ENCODE measurements around the gene TRIM40.

The TRIM40 gene, protein sequence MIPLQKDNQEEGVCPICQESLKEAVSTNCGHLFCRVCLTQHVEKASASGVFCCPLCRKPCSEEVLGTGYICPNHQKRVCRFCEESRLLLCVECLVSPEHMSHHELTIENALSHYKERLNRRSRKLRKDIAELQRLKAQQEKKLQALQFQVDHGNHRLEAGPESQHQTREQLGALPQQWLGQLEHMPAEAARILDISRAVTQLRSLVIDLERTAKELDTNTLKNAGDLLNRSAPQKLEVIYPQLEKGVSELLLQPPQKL

DNA sequence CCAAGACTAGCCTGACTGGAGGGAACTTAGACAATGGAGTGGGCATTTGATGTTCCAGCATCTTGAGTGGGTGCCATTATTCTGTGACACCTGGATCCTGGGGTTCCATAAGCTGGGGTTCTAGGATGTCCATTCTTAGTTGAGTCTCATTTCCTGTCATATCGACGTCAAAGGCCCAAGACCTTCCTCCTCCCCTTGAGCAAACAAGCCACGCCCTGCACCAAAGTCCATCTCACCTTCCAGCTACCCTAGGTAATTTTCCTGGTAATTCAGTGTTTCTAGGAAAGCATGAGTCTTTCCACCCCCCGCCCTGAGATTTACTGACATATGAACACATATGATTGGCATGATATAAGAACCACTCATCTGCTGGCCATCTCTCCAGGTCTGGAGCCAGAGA lies at the start of gene TRIM40:
Gene TRIM40 (plus strand): TSS at position 384 of the 400 bp plus-strand sequence. CDS start 897 bp downstream, outside the sequence.
- DNase-seq (ENCODE audit: low read depth in 2 of 2) = no peak

DNA sequence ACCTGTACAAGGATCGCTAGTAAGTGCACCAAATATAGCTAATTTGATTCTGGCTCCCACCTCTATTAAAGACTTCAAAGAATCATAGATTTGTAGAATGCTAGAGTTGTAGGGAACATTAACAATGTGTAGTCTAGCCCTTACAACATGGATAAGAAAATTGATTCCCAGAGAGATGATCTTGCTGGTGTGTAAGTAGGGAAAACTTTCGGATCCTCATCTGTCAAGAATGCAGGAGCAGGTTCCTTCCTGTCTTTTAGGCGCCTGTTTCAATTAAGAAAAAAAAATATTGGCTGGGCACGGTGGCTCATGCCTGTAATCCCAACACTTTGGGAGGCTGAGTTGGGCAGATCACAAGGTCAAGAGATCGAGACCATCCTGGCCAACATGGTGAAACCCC lies 48.1 kb upstream of the TRIM40 start:
- no peak for DNase-seq (ENCODE audit: low read depth in 2 of 2)

DNA sequence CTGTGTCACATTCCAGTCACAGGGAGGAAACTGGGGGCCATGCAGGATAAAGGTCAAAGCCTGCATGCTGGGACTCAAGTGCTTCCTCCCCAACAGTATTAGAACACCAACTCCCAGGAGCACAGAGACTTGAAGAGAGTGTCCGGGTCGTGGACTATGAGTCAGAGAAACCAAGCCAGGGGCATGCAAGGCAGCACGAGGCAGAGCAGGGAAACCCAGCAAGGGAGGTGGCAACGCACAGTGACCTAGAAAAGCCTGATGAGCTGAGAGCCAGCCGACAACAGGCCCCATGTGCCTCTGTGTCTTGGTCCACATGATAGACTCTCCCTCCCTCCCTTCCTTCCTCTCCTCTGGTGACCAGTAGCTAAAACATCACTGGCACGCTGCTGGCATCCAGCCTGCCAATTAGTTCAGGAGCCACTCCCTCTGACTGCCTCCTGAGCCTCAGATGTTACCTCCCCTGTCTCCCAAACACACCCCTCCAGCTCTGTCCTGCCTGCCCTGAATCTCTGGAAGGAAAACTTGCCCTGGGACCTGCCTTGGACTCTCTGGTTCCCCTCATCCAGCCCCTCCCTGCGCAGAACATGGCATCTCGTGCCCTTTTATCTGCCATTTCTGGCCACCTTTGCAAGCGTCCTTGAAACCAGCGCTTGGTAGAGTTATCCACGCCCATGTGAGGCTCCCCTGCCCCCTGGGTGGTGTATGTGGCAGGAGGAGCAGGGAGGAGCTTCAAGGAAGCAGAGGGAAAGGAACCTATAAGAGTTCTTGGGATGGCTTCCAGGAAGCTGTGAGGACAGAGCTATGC lies 44.2 kb upstream of the TRIM40 start:
- no peak for DNase-seq (ENCODE audit: low read depth in 2 of 2)

DNA sequence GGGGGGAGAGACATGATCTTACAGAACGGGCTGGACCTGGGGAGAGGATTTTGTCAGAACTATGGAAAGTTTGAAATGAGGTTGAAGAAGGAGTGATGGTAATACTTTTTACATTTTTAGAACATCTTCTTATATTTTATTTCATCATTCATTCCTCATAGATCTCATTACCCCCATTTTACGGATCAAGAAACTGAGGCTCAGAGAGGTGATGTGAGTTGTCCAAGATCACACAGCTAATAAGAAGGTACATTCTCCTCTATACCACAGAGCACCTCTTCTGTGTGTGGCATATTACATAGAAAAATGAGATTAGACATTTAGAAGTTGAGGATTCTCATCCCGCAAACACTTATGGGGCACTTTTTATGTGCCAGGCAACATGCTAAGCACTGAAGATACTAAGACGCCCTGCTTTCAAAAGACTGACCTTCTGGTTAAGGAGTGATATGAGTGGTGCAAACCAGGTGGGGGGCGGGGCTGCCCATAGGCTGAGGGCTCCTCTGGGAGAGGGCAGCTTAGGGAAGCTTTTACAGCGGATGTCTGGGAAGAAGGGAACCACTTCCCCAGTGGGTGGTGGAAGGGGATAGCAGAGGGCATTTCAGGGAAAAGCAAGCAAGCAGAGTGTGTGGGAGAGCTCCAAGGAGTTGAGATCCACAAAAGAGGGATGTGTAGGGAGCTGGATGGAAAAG lies 42.9 kb upstream of the TRIM40 start:
- DNase-seq (ENCODE audit: low read depth in 2 of 2) = no peak

DNA sequence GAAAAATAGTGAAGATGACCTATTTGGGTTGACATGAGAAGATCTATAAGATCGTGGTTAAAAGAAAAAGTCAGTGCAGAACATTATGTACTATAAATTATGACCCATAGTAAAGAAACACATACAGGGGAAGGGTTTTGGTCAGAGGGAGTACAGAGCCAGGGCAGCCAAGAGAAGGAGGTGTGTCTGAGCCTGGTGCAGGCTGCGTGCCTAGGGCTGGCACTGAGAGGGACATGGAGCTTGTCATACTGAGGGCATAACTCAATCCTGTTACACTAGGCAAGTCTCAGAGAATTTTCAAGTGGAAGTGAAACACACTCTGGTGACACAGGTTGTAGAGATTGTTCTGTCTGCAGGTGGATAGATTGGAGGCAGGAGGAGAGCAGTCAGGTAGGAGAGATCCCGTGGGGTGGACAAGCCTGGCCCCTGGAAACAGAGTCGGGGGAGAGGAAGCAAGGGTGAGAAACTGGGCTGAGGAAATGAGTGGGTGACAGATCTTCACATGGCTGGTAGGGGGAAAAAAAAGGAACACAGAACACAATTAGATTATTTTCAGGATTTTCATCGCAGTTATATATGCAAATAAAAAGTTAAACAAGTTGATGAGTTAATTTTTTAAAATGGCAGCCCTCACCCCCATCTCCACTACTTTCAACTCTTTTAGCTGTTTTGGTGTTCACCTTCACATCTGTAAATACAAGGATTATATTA lies 41.8 kb upstream of the TRIM40 start:
- no peak for DNase-seq (ENCODE audit: low read depth in 2 of 2)

DNA sequence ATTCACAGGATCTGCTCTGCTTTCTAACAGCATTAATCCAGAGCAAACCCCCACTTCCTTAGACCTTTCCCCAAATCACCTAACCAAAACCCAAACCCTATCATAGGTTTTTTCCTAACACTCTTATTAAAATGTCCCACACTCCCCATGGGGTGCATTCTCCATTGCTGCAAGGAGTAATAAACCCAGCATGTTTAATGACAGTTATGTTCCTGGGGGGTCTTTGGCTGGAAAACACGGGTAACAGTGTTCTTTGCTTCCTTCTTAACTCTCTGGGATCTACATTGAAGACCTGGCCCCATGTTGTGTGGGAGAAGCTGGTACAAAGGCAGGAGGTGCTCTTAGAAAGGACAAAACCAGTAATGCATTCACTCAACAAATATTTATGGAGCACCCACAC lies 39.1 kb upstream of the TRIM40 start:
- no peak for DNase-seq (ENCODE audit: low read depth in 2 of 2)

DNA sequence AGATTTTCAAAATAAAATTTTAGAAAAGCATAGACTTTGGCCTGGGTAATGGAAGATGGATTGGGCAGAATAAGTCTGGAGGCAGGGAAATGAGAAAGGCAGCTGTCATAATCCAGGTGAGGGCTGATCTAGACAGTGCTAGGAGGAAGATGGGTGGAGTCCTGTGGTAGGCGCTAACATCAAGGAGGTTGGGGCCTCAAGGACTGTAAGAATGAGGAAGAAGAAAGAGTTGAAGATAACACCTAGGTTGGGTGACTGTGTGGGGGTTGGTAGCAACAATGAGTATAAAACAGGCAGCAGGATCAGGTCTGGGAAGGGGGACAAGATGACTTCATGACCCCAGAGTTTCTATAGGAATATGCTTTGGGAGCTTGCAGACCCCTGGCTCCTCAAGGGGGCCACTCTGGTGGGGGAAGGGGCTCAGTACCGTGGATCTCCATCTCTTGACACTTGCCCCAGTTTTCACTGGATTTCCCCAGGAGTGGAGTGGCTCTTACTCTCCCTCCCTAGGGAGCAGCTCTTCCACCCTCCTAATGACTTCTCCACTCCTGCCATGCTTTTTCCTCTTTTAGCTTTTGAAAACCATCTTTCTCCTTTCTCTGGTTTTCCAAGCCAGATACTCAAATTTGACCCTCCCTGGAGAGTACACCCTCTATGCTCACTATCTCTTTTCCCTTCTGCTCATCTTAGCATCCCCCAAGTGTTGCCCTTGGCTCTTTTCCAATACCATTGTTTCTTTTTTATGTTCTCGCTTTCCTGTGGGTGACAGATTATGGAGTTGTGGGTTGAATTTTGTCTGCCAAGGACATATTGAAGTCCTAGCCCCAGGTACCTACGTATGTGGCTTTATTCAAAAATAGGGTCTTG lies 37.8 kb upstream of the TRIM40 start:
- DNase-seq (ENCODE audit: low read depth in 2 of 2) = no peak

DNA sequence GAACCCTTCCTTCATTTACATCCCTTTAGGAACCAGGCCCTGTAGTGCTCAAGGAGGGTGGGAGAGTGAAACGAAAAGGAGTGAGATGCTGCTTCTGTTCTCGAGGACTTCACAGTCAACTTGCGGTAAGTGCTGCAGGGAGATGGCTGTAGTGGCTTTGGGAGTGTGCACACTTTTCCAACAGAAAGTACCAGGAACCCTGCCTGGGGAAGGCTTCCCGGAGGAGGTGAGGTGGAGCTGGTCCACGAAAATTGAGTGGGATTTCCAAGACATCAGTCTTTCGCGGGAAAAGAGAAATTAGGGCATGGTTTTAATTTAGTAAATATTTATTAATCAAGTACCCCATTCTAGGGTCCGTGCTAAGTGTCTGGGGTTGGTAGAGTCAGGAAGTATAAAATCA lies 35.8 kb upstream of the TRIM40 start:
- no peak for DNase-seq (ENCODE audit: low read depth in 2 of 2)

DNA sequence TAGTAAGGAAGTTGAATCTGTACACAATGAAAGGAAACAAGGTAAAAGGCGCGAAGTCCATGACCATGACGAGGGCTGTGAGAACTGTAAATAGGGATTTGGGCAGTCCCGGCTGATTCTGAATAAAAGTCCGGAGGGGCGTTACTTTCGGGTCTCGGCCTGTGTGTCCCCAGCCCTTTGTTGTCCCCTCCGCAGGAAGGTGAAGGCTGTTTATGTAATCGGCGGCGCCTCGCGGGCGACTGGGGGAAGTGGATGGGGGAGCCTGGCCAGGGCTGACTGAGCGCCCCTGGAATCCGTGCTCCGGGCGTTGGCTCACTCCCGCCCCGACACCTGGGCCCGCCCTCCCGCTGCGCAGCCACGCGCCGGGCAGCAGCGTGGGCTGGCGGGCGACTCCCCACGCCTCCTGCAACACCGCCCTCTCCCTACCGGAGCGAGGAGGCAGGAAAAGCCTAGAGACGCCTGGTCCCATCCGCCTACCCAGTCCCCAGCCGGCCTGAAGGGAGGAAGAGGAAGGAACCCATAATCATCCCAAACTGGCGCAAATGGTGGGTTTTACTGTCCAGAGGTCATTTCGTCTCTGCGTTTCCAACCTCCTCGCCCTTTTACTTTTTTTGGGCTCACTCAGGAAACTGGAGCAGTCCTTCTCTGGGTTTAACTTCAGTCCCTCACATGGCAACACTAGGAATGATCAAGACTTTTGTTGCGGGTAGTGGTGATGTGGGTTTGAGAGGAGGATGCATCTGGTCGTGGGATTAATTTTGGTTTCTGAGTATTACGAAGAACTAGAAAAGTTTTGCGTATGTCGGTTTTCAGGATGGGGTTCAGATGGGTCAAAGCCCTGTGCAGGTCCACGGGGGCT lies 35.1 kb upstream of the TRIM40 start:
- DNase-seq (ENCODE audit: low read depth in 2 of 2) = no peak

DNA sequence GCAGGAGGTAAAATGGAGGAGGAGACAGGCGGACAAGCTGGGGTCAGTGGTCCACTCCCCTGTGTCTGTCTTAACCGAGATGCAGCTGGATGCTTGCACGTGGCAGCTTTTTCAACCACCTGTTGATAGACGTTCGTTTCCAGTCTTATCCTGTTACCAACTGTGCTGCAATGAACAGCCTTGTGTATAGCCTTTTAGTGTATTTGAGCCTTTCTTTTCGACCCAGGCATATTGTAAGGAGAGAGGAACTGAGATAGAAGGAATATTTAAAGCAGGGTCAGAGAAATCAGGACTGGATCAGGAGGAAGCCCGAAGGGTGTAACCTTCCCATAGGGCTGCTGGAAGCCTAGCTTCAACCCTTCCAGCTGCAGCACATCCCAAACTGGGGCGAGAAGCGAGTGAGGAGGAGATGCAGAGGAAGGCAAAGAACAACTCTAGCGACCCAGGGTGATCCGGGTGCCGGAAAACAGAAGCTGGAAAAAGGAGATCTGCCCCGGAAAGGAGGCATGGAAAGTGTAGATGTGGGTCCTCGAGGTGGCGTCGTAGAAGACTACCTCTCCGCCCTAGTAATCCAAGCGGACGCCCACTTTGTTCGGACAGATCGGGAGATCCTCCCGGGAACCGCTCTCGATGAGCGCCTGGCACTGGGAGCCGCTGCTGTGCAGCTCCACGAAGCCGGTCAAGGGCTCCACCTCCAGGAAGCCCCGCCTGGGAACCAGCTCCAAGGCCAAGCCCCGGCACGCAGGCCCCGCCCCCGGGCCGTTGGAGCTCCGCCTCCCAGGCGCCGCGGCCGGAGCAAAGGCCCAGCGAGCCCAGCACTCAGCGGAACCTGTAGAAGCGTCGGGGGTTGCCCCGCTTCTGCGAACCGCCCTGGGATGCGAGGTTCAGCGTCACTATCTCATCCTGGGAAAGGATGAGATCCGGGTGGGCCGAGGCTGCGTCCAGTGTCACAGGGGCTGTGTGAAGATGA lies 34.2 kb upstream of the TRIM40 start:
- peak; percentile 29 to 43 for DNase-seq (ENCODE audit: low read depth in 2 of 2)

DNA sequence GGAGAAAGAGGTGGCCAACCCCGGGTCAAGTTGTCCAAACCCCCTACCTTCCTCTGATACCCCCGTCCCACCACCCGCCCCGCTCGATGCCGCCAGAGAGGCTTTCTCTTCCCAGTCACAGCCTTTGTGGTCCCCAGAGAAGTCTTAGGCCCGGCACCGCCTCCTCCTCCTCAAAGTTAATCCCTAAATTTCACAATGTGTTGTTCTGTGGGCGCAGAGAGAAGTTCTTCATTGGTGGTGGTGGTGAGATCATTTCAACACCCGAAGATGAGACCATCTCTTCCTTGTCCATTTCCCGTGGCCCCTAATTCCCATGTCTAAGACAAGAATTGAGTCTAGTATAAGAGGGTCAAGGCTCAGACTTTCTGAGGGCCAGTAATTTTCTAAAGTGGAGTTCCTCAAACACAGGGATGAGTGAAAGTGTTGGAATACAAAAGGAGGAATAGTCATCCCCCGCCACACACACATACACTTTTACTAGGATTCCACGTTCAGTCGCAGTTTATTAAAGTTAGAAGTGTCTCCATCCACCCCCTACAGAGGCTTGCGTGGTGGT lies 33.4 kb upstream of the TRIM40 start:
- no peak for DNase-seq (ENCODE audit: low read depth in 2 of 2)

DNA sequence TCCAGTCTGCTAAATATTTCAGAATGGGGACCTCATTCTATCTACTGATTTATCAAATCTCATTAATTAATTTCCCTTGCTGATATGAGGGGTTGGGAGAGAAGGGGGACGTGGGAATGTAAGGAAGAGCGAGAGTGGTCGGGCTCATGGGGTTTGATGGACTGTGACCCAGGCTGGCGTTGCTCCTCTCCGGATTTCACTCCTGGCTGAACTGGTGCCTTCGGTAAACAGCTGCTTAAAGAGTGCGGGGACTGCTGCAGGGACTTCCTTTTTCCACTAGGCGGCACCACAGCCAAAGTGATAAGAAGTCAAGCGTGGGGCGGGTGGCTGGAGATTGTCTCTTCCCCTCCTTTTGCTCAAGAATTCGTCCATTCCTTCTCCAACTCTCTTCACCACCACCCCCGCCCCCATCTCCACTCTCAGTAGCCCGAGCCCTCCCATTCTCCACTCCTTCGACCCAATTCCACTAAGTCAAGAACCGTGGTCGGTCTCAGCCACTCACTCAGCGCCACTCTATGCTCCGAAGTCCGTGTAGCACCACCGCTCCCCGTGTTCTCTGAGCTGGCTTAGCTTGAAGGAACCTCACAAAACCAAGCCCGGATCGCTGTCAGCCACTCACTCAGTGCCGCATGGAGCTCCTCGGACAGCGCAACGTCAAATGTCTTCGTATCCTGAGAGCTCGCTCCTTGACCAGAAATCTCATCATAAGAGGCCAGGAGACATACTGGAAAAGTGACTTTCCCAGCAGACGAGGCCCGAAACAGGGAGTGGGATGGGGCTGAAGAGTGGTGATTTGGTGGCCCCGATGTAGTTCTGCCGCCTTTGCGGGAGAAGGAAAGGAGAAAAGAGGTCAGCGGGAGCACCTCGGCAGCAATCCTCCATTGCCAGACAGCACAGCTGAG lies 32.7 kb upstream of the TRIM40 start:
- peak; percentile 58 to 64 for DNase-seq (ENCODE audit: low read depth in 2 of 2)

DNA sequence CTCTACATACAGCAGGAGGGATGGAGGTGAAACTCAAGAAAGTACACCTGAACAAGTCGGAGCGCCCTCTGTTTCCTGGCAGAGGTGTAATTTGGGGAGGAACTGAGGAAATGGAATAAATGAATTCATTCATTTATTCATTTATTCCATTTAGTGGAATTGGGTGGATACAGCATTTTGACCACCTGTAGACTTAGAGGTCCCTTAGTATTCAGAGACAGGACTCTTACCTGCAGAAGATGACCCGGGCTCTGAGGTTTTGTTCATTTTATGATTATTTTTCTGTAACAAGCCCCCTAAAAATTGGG lies 32.1 kb upstream of the TRIM40 start:
- no peak for DNase-seq (ENCODE audit: low read depth in 2 of 2)

DNA sequence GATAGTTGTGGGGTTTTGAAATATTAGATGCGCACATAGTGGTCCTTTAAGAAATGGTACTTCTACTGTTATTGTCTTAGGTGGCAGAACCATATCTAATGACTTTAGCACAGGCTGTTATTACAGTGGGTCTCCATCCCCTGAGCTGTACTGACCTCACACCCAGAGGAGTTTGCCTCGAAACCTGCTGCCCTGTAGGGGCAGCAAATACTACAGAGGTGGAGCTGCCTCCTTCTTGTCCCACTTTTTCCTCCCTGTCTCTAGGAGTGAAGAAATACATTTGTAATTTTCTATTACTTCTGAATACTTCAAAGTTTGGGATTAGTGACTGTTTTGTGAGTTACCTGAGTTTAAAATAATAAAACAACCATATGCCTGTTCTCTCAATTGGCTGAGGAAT lies 31.3 kb upstream of the TRIM40 start:
- no peak for DNase-seq (ENCODE audit: low read depth in 2 of 2)

DNA sequence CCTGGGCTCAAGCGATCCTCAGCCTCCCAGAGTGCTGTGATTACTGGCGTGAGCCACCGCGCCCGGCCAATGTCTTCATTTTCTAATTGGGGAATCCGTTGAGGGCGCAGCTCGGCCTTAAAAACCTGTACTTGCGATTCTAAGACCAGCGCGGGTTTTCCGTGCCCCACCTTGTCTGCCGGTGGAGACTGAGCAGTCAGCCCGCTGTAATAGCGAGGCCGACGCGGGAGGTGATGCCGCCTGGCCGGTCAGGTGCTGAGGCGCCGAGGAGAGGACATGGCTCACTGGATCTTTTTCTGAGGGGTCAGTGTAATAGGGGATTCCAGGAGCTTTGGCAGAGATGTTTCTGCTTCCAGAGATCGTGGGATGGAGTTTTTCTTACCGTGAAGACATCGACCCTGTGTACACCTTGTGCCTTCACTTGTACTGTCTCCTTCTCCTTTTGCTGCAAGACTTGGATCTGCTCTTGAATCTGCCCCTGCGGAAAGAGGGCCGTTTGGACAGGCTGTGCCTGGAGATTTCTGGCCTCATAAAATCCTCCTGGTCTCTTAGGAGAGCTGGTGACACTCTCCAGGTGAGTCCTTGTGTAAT lies 24.6 kb upstream of the TRIM40 start:
- DNase-seq (ENCODE audit: low read depth in 2 of 2) = no peak

DNA sequence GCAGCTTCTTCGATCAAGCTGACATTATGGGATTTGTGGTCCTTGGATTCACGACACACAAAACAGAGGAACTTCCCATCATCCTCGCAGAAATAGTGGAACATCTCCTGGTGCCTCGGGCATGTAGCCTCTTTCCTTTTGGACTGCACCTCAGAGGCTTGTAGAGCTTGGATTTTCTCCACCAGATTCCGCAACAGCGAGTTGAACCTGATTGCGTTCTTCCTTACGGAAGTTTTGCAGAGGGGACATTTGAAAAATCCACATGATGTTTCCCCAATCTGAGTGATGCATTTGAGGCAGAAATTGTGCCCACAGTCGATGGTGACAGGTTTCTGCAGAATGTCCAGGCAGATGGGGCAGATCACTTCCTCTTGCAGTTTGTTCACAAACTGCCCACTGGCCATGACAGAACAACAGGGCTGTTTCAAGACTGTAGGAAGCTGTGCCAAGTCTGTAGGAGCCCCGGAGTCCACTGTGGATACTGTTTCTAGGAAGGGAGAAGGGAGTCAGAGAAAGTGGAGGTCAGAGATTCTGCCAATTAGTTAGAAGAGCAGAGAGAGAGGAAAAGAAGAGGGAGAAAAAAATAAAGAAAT lies 23.4 kb upstream of the TRIM40 start:
- DNase-seq (ENCODE audit: low read depth in 2 of 2) = no peak

Measured in stimulated activated CD4-positive, alpha-beta T cell treated with anti-CD3 and anti-CD28 coated beads, Interleukin-1b, Interleukin-23, amount 100 ng/mL, for 1 hour (primary cell).